Osteoblast (primary cell): ENCODE data around the gene PTPMT1. TPM values are rescaled to one million over a fixed set of nuclear protein-coding genes. Genes with fewer than 3 reads are reported as not detected.
A peak's percentile ranks its signal among the peaks of the same experiment; 100 is the strongest.

ENCODE experiments used
- DNase-seq: peaks from one replicate; pipeline ENCODE4 v3.0.0; 2011; ENCODE audit warnings: low spot score, mixed read lengths; ENCODE audit not compliant: insufficient read length; ENCODE audit errors: missing footprints
- H2AFZ ChIP-seq: 2 replicates; pipeline ENCODE4 v1.6.0; 2011; ENCODE audit warnings: mild to moderate bottlenecking, low read length
- H3K27ac ChIP-seq: 2 replicates; pipeline ENCODE4 v1.5.1; 2011; ENCODE audit warnings: mild to moderate bottlenecking, low read depth, low read length, moderate library complexity
- H3K27me3 ChIP-seq: 2 replicates; pipeline ENCODE4 v1.6.0; 2012; ENCODE audit warnings: mild to moderate bottlenecking, control low read depth, inconsistent platforms, low read length, moderate library complexity; ENCODE audit not compliant: insufficient read depth
- H3K36me3 ChIP-seq: 2 replicates; pipeline ENCODE4 v1.5.1; 2011; ENCODE audit warnings: mild to moderate bottlenecking, low read length, control low read depth, moderate library complexity; ENCODE audit not compliant: insufficient read depth
- H3K4me1 ChIP-seq: 2 replicates; pipeline ENCODE4 v1.5.1; 2011; ENCODE audit warnings: mild to moderate bottlenecking, low read length, control low read depth, moderate library complexity; ENCODE audit not compliant: insufficient read depth
- H3K4me2 ChIP-seq: 2 replicates; pipeline ENCODE4 v1.6.0; 2011; ENCODE audit warnings: mild to moderate bottlenecking, low read length; ENCODE audit not compliant: insufficient read depth
- H3K4me3 ChIP-seq: fragments of 200-600 bp; sonication (generic); 3 replicates; pipeline ENCODE4 v1.5.1; 2012; ENCODE audit warnings: mild to moderate bottlenecking, low read length, inconsistent platforms; ENCODE audit not compliant: insufficient read depth
- H3K79me2 ChIP-seq: 2 replicates; pipeline ENCODE4 v1.6.0; 2012; ENCODE audit warnings: mild to moderate bottlenecking, low read length, control low read depth, inconsistent platforms; ENCODE audit not compliant: insufficient read depth
- H3K9me3 ChIP-seq: 2 replicates; pipeline ENCODE4 v1.5.1; 2011; ENCODE audit warnings: low read depth, low read length, control low read depth
- H4K20me1 ChIP-seq: 2 replicates; pipeline ENCODE4 v1.6.0; 2012; ENCODE audit warnings: mild to moderate bottlenecking, low read length, control low read depth; ENCODE audit not compliant: insufficient read depth
- CTCF ChIP-seq: IDR thresholded peaks from 2 replicates; pipeline ENCODE4 v1.5.1; 2011; ENCODE audit warnings: mild to moderate bottlenecking, low read depth, low read length, moderate library complexity; ENCODE audit errors: extremely low read depth
- total RNA-seq: library from RNA; depleted of rRNA; stranded (reverse); fragments of >200 nt; gene quantifications from 2 replicates; pipeline ENCODE4 v1.2.3, GENCODE V29; 2012

The PTPMT1 gene
- total RNA-seq, 1 donor, result 80.7 TPM

- Histone ChIP-seq H4K20me1 (peaks cover 4% of the 10 kb centered on the region), H3K27ac (no peak overlapping the region), H3K79me2 (no peaks in the 10 kb centered on the region), H3K4me1 (no peaks in the 10 kb centered on the region), H3K4me3 (no peak overlapping the region), H3K36me3 (no peaks in the 10 kb centered on the region), H3K4me2 (no peak overlapping the region), H3K9me3 (no peaks in the 10 kb centered on the region), H3K27me3 (peaks cover 55% of the 10 kb centered on the region), H2AFZ (no peak overlapping the region)
- TF ChIP-seq CTCF, result no peak
- DNase-seq, result peak; percentile 78
Observed at GRCh38 chr11:47592251-47592650, 26.9 kb downstream of the PTPMT1 start.

GRCh38 chr11:47592970-47593369 lies 27.6 kb downstream of the PTPMT1 start:
- peak; percentile 25 for DNase-seq
- TF ChIP-seq CTCF, result no peak
- Histone ChIP-seq H2AFZ (no peak overlapping the region), H3K4me2 (no peak overlapping the region), H3K79me2 (no peaks in the 10 kb centered on the region), H3K9me3 (no peaks in the 10 kb centered on the region), H3K27ac (no peak overlapping the region), H3K27me3 (peaks cover 55% of the 10 kb centered on the region), H3K4me3 (no peak overlapping the region), H3K4me1 (no peaks in the 10 kb centered on the region), H3K36me3 (no peaks in the 10 kb centered on the region), H4K20me1 (peaks cover 4% of the 10 kb centered on the region)

GRCh38 chr11:47593492-47593933 lies 28.1 kb downstream of the PTPMT1 start:
- Histone ChIP-seq H3K27ac (no peak overlapping the region), H3K36me3 (no peaks in the 10 kb centered on the region), H4K20me1 (peaks cover 4% of the 10 kb centered on the region), H2AFZ (no peak overlapping the region), H3K27me3 (peaks cover 55% of the 10 kb centered on the region), H3K4me1 (no peaks in the 10 kb centered on the region), H3K79me2 (no peaks in the 10 kb centered on the region), H3K4me3 (peak overlapping the region; percentile 55), H3K4me2 (peak overlapping the region; percentile 39), H3K9me3 (no peaks in the 10 kb centered on the region)
- no peak for TF ChIP-seq CTCF
- DNase-seq, result peak; percentile 49

GRCh38 chr11:47593934-47594855 lies 28.8 kb downstream of the PTPMT1 start, which contains the start of gene C1QTNF4:
Gene C1QTNF4, minus strand, starts transcription at chr11:47594411. Its CDS starts 3,601 bp downstream, at chr11:47590810.
- H3K27ac ChIP-seq, result no peak within 1 kb of the TSS
- H3K36me3 ChIP-seq, result no peaks in the 10 kb centered on the region
- peaks cover 55% of the 10 kb centered on the region for H3K27me3 ChIP-seq
- no peak for TF ChIP-seq CTCF
- peak within 1 kb of the TSS; percentile 55 for H3K4me3 ChIP-seq
- peaks cover 4% of the 10 kb centered on the region for H4K20me1 ChIP-seq
- H3K79me2 ChIP-seq, result no peaks in the 10 kb centered on the region
- peak within 1 kb of the TSS; percentile 39 for H3K4me2 ChIP-seq
- H3K4me1 ChIP-seq, result no peaks in the 10 kb centered on the region
- no peaks in the 10 kb centered on the region for H3K9me3 ChIP-seq
- H2AFZ ChIP-seq, result peak within 1 kb of the TSS; percentile 15
- peak; percentile 78 for DNase-seq
